Skin epidermis (tissue), 12 donors: ENCODE results near the gene SPINK14.

Source experiments
- H3K27ac ChIP-seq, 21 experiments: fragments of 200-600 bp; sonication (generic) in 11 of 21; one replicate each; pipeline ENCODE4 v1.5.0; 2020; ENCODE audit warnings: mild to moderate bottlenecking in 3 of 21, inconsistent platforms in 2 of 21, moderate library complexity in 2 of 21
- H3K4me3 ChIP-seq, 7 experiments: fragments of 200-600 bp; sonication (generic) in 2 of 7; one replicate each; pipeline ENCODE4 v1.5.0; 2020; ENCODE audit warnings: inconsistent platforms in 2 of 7, mild to moderate bottlenecking in 2 of 7, moderate library complexity in 1 of 7

SPINK14 gene

GRCh38 chr5:148168246-148168645, at the start of gene SPINK14:
Gene SPINK14, plus strand, starts transcription at chr5:148168546. Its CDS starts 1,187 bp downstream, at chr5:148169733.
- Histone ChIP-seq H3K27ac (no peak within 1 kb of the TSS), H3K4me3 (no peak within 1 kb of the TSS)

GRCh38 chr5:148120317-148120716, 48.0 kb upstream of the SPINK14 start:
- Histone ChIP-seq H3K27ac (no peak overlapping the region), H3K4me3 (no peak overlapping the region)

GRCh38 chr5:148125641-148126040, 42.7 kb upstream of the SPINK14 start:
- Histone ChIP-seq H3K4me3 (no peak overlapping the region), H3K27ac (no peak overlapping the region)

- Histone ChIP-seq H3K27ac (no peak overlapping the region), H3K4me3 (no peak overlapping the region)
These were observed 33.0 kb upstream of the SPINK14 start for GRCh38 chr5:148135091-148136048.

- Histone ChIP-seq H3K27ac (no peak overlapping the region), H3K4me3 (no peak overlapping the region)
These were observed 27.5 kb upstream of the SPINK14 start for GRCh38 chr5:148140846-148141245.

- H3K27ac ChIP-seq = no peak overlapping the region
- H3K4me3 ChIP-seq = no peak overlapping the region
These were observed 26.7 kb upstream of the SPINK14 start for GRCh38 chr5:148141645-148142044.

- no peak overlapping the region for H3K27ac ChIP-seq
- H3K4me3 ChIP-seq = no peak overlapping the region
These were observed 22.4 kb upstream of the SPINK14 start for GRCh38 chr5:148145916-148146315.

- H3K27ac ChIP-seq = no peak overlapping the region
These were observed 21.9 kb upstream of the SPINK14 start for GRCh38 chr5:148146487-148146886.

GRCh38 chr5:148147415-148147814, 20.9 kb upstream of the SPINK14 start:
- Histone ChIP-seq H3K27ac (no peak overlapping the region), H3K4me3 (no peak overlapping the region)

More at GRCh38 chr5:148146487-148146886, 21.9 kb upstream of the SPINK14 start:
- H3K4me3 ChIP-seq = no peak overlapping the region

GRCh38 chr5:148151872-148152271, 16.5 kb upstream of the SPINK14 start:
- no peak overlapping the region for H3K4me3 ChIP-seq

GRCh38 chr5:148152781-148153180, 15.6 kb upstream of the SPINK14 start:
- no peak overlapping the region for H3K4me3 ChIP-seq
- no peak overlapping the region for H3K27ac ChIP-seq

More at GRCh38 chr5:148151872-148152271, 16.5 kb upstream of the SPINK14 start:
- H3K27ac ChIP-seq = no peak overlapping the region

GRCh38 chr5:148156609-148157008, 11.7 kb upstream of the SPINK14 start:
- Histone ChIP-seq H3K4me3 (no peak overlapping the region), H3K27ac (no peak overlapping the region)

- no peak overlapping the region for H3K4me3 ChIP-seq
- no peak overlapping the region for H3K27ac ChIP-seq
These were observed 6.3 kb upstream of the SPINK14 start for GRCh38 chr5:148162038-148162437.

- H3K4me3 ChIP-seq = no peak overlapping the region
- H3K27ac ChIP-seq = no peak overlapping the region
These were observed 5.0 kb upstream of the SPINK14 start for GRCh38 chr5:148163345-148163744.

- no peak overlapping the region for H3K4me3 ChIP-seq
- H3K27ac ChIP-seq = no peak overlapping the region
These were observed 1.6 kb upstream of the SPINK14 start for GRCh38 chr5:148166550-148167283.

- no peak overlapping the region for H3K4me3 ChIP-seq
- H3K27ac ChIP-seq = no peak overlapping the region
These were observed 4.0 kb downstream of the SPINK14 start for GRCh38 chr5:148172377-148172776.

GRCh38 chr5:148176480-148176879, 8.1 kb downstream of the SPINK14 start:
- no peak overlapping the region for H3K4me3 ChIP-seq
- no peak overlapping the region for H3K27ac ChIP-seq

GRCh38 chr5:148177207-148177606, 8.9 kb downstream of the SPINK14 start:
- Histone ChIP-seq H3K4me3 (no peak overlapping the region), H3K27ac (no peak overlapping the region)

- H3K27ac ChIP-seq = no peak overlapping the region
These were observed 11.0 kb downstream of the SPINK14 start for GRCh38 chr5:148179234-148179824.

GRCh38 chr5:148186248-148187003, 18.1 kb downstream of the SPINK14 start:
- H3K4me3 ChIP-seq = no peak overlapping the region
- H3K27ac ChIP-seq = peak overlapping the region in 6 of 21 experiments; percentile 1 to 70 (median 41)

More at GRCh38 chr5:148179234-148179824, 11.0 kb downstream of the SPINK14 start:
- H3K4me3 ChIP-seq = no peak overlapping the region
